Brain microvascular endothelial cell (primary cell): ENCODE results near the gene PTCHD4.

ENCODE experiments used
- DNase-seq: peaks from one replicate; pipeline ENCODE4 v3.0.0-alpha.2; 2020
- H3K27ac ChIP-seq: fragments of 250-450 bp; sonication (Bioruptor Pico); 2 replicates; pipeline ENCODE4 v1.5.1; 2020; ENCODE audit warnings: mild to moderate bottlenecking, moderate library complexity
- H3K27me3 ChIP-seq: fragments of 250-450 bp; sonication (Bioruptor Pico); replicated peaks from 2 replicates; pipeline ENCODE4 v1.5.1; 2020; ENCODE audit warnings: mild to moderate bottlenecking
- H3K36me3 ChIP-seq: fragments of 250-450 bp; sonication (Bioruptor Pico); replicated peaks from 2 replicates; pipeline ENCODE4 v1.5.1; 2020; ENCODE audit warnings: mild to moderate bottlenecking
- H3K4me3 ChIP-seq: 2 replicates; pipeline ENCODE4 v1.5.1; 2011; ENCODE audit warnings: low read depth, mild to moderate bottlenecking, control low read depth, low read length, moderate library complexity
- in situ Hi-C: cut with HindIII; loops from 2 replicates; pipeline ENCODE4 v1.10.0; 2017; ENCODE audit warnings: low sequenced_read_pairs, low pct_ligation_motif_present
- TF ChIP-seq, protein P1 (sequence below): IDR thresholded peaks from 2 replicates; pipeline ENCODE4 v1.5.1; 2011; ENCODE audit warnings: low read depth, mild to moderate bottlenecking, moderate library complexity, low read length, control low read depth, inconsistent platforms; ENCODE audit errors: missing control alignments

Gene PTCHD4

DNA sequence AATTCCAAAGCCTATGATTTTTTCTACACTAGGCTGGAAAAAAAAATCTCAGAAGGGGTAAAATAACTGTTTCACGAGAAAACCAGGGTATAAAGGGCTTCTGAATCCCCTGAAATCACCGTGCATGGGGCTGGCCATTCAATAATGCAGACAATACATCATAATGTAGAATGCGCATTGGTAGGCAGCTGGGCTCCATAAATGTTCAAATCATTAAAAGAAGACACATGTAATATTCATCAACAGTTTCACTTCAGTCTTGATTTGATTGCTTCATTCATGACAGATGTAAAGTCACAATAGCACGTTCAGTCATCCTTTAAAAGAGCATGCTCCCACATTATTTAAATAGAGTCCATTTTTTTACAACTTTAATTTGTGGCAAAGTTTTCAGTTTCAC, 20.5 kb downstream of the PTCHD4 start:
- TF ChIP-seq, protein P1, sequence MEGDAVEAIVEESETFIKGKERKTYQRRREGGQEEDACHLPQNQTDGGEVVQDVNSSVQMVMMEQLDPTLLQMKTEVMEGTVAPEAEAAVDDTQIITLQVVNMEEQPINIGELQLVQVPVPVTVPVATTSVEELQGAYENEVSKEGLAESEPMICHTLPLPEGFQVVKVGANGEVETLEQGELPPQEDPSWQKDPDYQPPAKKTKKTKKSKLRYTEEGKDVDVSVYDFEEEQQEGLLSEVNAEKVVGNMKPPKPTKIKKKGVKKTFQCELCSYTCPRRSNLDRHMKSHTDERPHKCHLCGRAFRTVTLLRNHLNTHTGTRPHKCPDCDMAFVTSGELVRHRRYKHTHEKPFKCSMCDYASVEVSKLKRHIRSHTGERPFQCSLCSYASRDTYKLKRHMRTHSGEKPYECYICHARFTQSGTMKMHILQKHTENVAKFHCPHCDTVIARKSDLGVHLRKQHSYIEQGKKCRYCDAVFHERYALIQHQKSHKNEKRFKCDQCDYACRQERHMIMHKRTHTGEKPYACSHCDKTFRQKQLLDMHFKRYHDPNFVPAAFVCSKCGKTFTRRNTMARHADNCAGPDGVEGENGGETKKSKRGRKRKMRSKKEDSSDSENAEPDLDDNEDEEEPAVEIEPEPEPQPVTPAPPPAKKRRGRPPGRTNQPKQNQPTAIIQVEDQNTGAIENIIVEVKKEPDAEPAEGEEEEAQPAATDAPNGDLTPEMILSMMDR: no peak
- no peak for DNase-seq
- in situ Hi-C loops: no loop called here
- H3K27ac ChIP-seq: no peak overlapping the region
- H3K36me3 ChIP-seq: no peaks in the 10 kb centered on the region
- no peak overlapping the region for H3K4me3 ChIP-seq
- H3K27me3 ChIP-seq: no peaks in the 10 kb centered on the region

DNA sequence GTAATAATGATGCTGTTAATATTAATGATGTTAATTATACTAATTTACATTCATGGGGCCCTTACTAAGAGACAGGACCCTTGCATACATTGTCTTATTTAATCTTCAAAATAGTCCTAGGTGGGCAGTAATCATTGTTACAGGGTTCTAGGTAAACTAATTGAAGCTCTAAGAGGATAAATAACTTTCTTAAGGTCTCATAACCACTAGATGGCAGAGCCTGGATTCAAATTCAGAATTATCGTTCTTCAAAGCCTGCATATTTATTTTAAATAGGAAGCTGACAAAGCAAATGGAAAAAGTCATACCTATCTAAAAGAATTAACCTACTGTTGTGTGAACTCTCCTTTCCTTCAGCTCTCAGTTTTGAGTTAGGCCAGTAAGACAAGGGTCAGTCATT, 23.5 kb downstream of the PTCHD4 start:
- in situ Hi-C loops: no loop called here
- H3K4me3 ChIP-seq: no peak overlapping the region
- no peak overlapping the region for H3K27ac ChIP-seq
- no peak for DNase-seq
- no peaks in the 10 kb centered on the region for H3K27me3 ChIP-seq
- TF ChIP-seq, protein P1: peak; percentile 21
- H3K36me3 ChIP-seq: no peaks in the 10 kb centered on the region

DNA sequence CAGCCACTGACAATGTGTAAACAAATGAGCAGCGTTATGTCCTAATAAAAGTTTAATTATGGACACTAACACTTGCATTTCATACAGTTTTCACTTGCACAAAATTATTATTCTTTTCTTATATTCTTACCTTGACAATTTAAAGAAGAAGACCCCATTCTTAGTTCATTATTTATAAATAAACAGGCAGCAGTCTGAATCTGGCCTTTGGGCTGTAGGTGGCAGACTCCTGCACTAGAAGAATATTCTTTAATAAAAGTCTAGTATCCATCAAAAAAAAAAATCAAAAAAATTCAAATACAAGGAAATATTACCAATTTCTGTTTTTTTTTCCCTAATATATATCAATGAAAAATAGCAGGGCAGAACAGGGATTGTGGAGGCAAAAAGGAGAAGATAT, 24.8 kb downstream of the PTCHD4 start:
- in situ Hi-C loops: no loop called here
- TF ChIP-seq, protein P1: peak; percentile 52
- Histone ChIP-seq H3K27me3 (no peaks in the 10 kb centered on the region), H3K4me3 (no peak overlapping the region), H3K27ac (no peak overlapping the region), H3K36me3 (no peaks in the 10 kb centered on the region)
- no peak for DNase-seq

- TF ChIP-seq, protein P1: no peak
- Histone ChIP-seq H3K27ac (no peak overlapping the region), H3K4me3 (no peak overlapping the region), H3K36me3 (no peaks in the 10 kb centered on the region), H3K27me3 (no peaks in the 10 kb centered on the region)
- in situ Hi-C loops: no loop called here
- DNase-seq: no peak
Measured at GRCh38 chr6:48085131-48085741, 25.8 kb downstream of the PTCHD4 start.

- Histone ChIP-seq H3K27me3 (no peaks in the 10 kb centered on the region), H3K27ac (no peak overlapping the region), H3K4me3 (no peak overlapping the region), H3K36me3 (no peaks in the 10 kb centered on the region)
- TF ChIP-seq, protein P1: no peak
- DNase-seq: no peak
- in situ Hi-C loops: no loop called here
Measured at GRCh38 chr6:48084201-48084600, 26.8 kb downstream of the PTCHD4 start.
